Measurements from ENCODE around the gene ACOT13.
"Not testable (repeated sequence)": the region's sequence is repeated elsewhere in the genome, so short reads cannot be mapped to it uniquely, and the experiment has no call there.

ACOT13 gene

GRCh38 chr6:24632573-24632972 lies 34.3 kb upstream of the ACOT13 start:
- TF ChIP-seq CTCF (IDR thresholded peaks at IDR 0.05; ENCODE audit: low read depth, low read length, missing control alignments) = no peak
- no peak overlapping the region for H3K4me3 ChIP-seq (replicated peaks; ENCODE audit: low read depth, low read length)
- DNase-seq (ENCODE audit: extremely low read depth, low read depth) = no peak

- H3K4me3 ChIP-seq (replicated peaks; ENCODE audit: low read depth, low read length) = no peak overlapping the region
- TF ChIP-seq CTCF (IDR thresholded peaks at IDR 0.05; ENCODE audit: low read depth, low read length, missing control alignments) = no peak
- DNase-seq (ENCODE audit: extremely low read depth, low read depth) = no peak
Measured at GRCh38 chr6:24636681-24637080, 30.2 kb upstream of the ACOT13 start.

- TF ChIP-seq CTCF (IDR thresholded peaks at IDR 0.05; ENCODE audit: low read depth, low read length, missing control alignments) = no peak
- no peak overlapping the region for H3K4me3 ChIP-seq (replicated peaks; ENCODE audit: low read depth, low read length)
- no peak for DNase-seq (ENCODE audit: extremely low read depth, low read depth)
Measured at GRCh38 chr6:24640166-24640565, 26.7 kb upstream of the ACOT13 start.

GRCh38 chr6:24640631-24641030 lies 26.2 kb upstream of the ACOT13 start:
- not testable (repeated sequence) for H3K4me3 ChIP-seq (replicated peaks; ENCODE audit: low read depth, low read length); DNase-seq (ENCODE audit: extremely low read depth, low read depth)

GRCh38 chr6:24642061-24642460 lies 24.8 kb upstream of the ACOT13 start:
- no peak for DNase-seq (ENCODE audit: extremely low read depth, low read depth)
- H3K4me3 ChIP-seq (replicated peaks; ENCODE audit: low read depth, low read length) = no peak overlapping the region
- no peak for TF ChIP-seq CTCF (IDR thresholded peaks at IDR 0.05; ENCODE audit: low read depth, low read length, missing control alignments)

- no peak for TF ChIP-seq CTCF (IDR thresholded peaks at IDR 0.05; ENCODE audit: low read depth, low read length, missing control alignments)
- no peak overlapping the region for H3K4me3 ChIP-seq (replicated peaks; ENCODE audit: low read depth, low read length)
- no peak for DNase-seq (ENCODE audit: extremely low read depth, low read depth)
Measured at GRCh38 chr6:24643920-24644319, 23.0 kb upstream of the ACOT13 start.

- H3K4me3 ChIP-seq (replicated peaks; ENCODE audit: low read depth, low read length) = no peak overlapping the region
- TF ChIP-seq CTCF (IDR thresholded peaks at IDR 0.05; ENCODE audit: low read depth, low read length, missing control alignments) = no peak
Measured at GRCh38 chr6:24644377-24644776, 22.5 kb upstream of the ACOT13 start.

More at GRCh38 chr6:24644377-24644776, 22.5 kb upstream of the ACOT13 start:
- DNase-seq (ENCODE audit: extremely low read depth, low read depth) = no peak

Measured in HFF-Myc (cell line).